CD4-positive, alpha-beta T cell treated with Interleukin-12 subunit alpha and Interleukin-12 subunit beta, for 1 hour (primary cell): ENCODE results near the gene HSP90AA1.

ENCODE experiments used
- DNase-seq: peaks from one replicate; pipeline ENCODE4 v3.0.0-alpha.2; 2020

The HSP90AA1 gene

DNA sequence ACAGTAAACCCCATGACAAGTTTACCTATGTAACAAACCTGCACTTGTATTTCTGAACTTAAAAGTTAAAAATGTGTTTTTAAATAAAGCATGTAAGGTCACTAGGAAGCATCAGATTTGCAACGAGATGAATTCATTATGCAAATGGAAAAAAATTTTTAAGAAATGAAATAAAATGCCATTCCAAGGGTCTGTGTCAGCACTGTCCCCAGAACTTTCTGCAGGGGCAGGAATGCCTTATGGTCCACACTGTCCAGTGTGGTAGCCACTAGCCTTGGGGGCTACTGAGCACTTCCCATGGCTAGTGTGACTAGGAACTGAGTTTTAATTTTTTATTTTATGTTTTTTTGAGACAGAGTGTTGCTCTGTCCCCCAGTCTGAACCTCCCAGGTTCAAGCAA, 49.2 kb downstream of the HSP90AA1 start:
- DNase-seq, result no peak

DNA sequence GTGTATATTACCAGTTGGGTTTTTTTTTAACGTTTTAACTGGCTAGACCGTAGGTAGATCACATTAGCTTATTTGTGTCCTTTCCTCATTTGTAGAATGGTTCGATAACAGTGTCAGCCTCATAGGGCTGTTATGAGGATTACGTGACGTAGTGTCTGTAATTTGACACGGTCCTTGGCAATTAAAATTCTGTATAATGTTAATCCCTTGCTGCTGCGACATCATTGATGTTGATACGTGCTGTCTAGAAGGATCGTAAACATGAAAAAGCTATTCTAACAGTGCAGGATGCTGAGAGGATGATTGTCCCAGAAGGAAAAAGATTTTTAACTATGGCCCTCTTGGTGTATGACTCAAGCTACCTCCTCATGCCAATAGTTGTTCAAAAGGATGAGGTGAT, 50.9 kb downstream of the HSP90AA1 start:
- no peak for DNase-seq

DNA sequence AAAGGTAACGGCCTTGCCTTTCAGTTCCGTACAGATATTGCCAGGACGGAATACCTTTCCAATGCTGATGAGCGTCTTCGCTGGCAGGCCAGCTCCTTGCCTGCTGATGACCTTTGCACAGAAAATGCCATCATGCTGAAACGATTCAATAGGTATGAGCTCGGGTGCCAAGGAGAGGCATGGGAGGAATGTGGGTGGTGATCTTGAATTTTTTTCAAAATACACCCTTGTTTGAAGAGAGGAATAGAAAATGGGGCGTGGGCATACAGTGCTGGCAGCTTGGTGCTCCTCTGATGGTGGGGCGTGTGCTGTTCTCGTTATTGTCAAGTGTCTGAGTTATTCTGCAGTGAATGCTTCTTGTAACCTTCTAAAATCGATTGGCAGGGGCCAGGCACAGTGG, 52.5 kb downstream of the HSP90AA1 start:
- no peak for DNase-seq

DNA sequence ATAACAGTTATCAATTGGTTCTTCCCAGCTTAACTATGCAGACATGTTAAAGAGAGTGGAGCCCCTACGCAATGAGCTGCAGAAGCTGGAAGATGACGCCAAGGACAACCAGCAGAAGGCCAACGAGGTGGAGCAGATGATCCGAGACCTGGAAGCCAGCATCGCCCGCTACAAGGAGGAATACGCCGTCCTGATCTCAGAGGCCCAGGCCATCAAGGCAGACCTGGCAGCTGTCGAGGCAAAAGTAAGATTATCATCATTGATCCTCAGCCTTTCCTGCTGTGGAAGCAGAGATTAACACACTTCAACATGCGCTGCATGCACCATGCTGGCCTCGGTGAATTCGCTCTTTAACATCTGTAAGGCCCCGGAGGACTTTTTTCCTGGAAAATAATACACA, 53.6 kb downstream of the HSP90AA1 start:
- DNase-seq, result no peak
